Measurements from ENCODE around the gene ORC3.

The ORC3 gene

GRCh38 chr6:87589693-87590416 is at the start of gene ORC3, which contains the start of gene RARS2:
TSS of gene ORC3 (plus strand) at chr6:87590135. CDS start at chr6:87590169, 34 bp downstream.
TSS of gene RARS2 (minus strand) at chr6:87589987. CDS start at chr6:87589957, 30 bp downstream.
- DNase-seq, result peak; percentile 93

DNA sequence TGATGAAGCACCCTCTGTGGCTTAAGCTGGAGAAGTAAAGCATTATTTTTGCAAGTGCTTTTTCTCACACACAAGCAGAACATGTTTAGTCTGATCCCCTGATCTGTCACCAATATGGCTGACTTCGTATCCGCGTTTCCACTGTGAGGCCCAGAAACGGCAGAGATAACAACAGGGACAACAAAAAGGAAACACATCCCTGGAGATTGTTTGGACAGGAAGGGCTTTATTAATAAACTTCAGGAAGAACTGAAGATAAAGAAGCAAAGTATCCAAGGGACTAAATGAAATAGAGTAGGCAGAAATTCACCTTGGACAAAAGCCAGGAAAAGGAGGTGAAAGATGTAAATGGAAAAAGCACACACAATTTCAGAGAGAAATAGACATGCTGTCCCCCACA is 49.4 kb upstream of the ORC3 start:
- DNase-seq, result no peak

DNA sequence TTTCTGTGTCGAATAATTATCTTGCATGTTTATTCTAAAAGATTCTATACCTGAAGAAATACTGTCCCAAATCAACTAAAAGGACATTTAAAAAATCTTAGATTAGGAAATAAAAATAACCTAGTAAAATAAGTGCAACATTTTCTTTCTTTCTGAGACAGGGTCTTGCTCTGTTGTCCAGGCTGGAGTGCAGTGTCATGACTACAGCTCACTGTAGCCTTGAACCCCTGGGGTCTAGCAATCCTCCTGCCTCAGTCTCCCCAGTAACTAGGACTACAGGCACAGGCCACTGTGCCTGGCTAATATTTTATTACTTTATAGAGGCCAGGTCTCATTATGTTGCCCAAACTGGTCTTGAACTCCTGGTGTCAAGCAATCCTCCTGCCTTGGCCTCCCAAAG is 48.9 kb upstream of the ORC3 start:
- no peak for DNase-seq

- DNase-seq, result no peak
These were observed 48.2 kb upstream of the ORC3 start for GRCh38 chr6:87541744-87542143.

- no peak for DNase-seq
These were observed 46.0 kb upstream of the ORC3 start for GRCh38 chr6:87543696-87544473.

GRCh38 chr6:87544474-87544735 is 45.5 kb upstream of the ORC3 start:
- no peak for DNase-seq

- DNase-seq, result no peak
These were observed 38.1 kb upstream of the ORC3 start for GRCh38 chr6:87551799-87552198.

DNA sequence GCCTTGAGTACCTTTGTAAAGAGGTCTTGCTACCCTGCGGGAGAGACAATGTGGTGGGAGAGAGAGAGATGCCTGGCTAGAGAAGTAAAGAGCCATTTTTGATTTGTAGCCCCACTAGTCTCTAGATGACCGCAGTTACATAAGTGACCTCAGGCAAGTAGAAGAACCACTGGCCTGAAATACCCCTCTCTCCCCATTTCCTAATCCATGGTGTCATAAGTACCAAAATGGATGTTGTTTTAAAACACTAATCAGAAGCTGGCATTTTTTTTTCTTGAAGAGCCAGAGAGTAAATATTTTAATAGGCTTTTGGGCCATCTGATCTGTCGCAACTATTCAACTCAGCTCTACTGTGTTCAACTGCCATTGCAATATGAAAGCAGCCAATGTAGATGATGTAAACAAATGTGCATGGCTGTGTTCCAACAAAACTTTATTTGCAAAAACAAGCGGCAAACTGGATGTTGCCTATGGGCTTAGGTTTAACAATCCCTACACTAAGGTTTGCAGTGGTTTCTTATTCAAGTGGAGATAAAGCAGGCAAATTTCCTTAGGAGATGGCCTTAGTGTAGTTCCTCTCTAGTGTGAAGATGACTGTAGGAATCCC is 36.7 kb upstream of the ORC3 start:
- DNase-seq, result no peak

DNA sequence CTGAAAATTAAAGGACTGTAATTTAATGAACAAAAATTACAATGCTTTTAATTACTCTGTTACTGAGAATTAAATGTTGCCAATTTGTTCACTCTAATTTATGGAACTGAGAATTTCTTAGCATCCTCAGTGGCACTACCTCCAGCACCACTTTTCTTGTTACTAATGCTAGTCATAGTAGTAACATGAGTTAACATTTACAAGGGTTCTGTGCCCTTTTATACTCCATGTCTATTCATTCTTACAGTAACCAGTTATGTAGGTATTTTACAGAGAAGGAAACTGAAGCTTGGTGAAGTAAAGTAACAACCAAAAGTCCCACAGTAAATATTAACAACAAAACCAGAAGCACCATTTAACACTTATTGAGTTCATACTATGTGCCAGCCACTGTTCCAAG is 34.4 kb upstream of the ORC3 start:
- DNase-seq, result no peak

GRCh38 chr6:87558446-87558845 is 31.5 kb upstream of the ORC3 start:
- DNase-seq, result peak; percentile 19

- peak; percentile 7 for DNase-seq
These were observed 28.9 kb upstream of the ORC3 start for GRCh38 chr6:87561017-87561416.

DNA sequence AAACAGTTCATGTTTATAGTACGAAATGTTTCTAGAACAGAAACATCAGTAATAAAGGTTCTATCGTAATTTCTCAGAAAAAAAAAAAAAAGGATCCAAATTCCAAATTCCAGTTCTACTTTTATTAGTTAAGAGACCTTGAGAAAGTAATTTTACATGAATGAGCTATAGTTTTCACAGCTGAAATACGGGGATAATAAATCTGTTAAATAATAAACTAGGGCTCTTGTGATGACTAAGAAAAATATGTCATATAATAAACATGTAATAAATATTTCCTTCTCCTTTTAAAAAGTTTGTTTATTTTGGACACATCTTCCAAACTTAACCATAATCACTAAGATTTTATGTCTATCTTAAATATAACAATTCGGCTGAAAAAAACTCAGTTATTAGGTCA is 17.9 kb upstream of the ORC3 start:
- DNase-seq, result no peak

DNA sequence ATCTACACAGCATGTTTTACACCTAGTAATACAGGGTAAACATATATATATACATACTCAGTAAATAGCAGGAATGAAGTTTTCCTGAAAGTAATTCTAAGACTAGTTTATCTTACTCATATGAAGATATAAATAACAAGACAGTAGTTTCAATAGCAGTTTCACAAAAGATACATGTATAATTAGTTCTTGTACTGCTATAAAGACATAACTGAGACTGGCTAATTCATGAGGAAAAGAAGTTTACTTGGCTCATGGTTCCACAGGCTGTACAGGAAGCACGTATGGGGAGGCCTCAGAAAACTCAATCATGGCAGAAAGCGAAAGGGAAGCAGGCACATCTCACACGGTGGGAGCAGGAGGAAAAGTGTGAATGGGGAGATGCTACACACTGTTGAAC is 17.1 kb upstream of the ORC3 start:
- no peak for DNase-seq

GRCh38 chr6:87573307-87574024 is 16.5 kb upstream of the ORC3 start:
- DNase-seq, result no peak

GRCh38 chr6:87574237-87574804 is 15.6 kb upstream of the ORC3 start:
- DNase-seq, result no peak

DNA sequence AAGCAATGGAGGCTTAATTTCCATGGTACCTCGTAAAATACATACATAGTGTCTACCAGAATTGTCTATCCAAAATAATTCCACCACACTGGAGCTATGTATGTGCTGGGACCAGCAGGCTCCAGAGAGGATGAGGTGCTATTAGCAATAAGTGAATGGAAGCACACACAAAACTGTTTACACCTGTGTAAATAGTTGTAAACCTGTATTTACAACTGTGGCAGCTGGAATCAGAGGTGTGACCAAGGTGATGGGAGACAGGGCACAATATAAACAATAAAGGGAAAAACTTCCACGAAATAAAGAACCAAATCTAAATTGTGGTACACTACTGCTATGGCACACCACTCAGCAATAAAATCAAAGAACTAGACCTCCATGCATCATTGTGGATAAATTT is 14.5 kb upstream of the ORC3 start:
- DNase-seq, result no peak

DNA sequence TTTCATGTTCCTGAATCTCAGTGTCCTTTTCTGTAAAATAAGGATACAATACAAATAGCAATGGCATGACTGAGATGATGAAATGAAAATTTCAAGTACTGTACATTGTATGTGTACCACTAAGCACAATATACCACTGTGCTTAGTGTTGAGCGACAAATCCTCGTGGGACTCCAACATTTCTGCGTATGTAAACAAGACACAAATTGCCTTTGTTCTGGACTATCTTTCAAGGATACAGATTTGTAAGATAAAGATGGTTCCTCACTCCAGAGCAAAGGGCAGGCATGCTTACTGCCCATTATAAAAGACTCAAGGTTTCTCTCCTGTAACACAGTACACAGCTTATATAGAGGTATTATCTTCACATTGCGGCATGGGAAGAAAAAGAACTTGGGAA is 6.1 kb upstream of the ORC3 start:
- DNase-seq, result no peak

DNA sequence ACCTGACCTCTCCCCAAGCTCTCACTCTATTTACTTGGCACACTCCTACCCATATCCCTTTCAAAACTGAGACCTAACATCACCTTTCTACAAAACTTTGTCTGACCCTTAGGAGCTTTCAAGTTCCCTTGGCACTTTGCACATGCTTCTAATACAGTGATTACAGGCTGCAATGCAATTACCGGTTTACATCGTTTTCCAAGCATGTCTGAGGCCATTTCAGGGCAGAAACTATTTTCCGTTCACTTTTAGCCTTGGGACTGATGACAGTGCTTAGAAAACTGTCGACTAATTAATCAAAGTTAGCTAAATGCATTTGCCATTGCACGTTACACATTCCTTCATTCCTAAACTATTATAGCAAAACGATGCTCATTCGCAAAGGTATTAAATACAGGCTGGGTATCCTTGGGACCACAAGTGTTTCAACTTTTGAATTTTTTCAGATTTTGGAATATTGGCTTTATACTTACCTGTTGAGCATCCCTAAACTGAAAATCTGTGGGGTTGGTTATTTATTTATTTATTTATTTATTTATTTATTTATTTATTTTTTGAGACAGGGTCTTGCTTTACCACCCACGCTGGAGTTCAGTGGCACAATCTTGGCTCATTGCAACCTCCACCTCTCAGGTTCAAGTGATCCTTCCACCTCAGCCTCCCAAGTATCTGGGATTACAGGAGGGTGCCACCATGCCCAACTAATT is 3.4 kb upstream of the ORC3 start:
- peak; percentile 5 for DNase-seq

- DNase-seq, result peak; percentile 29
These were observed 1.1 kb upstream of the ORC3 start for GRCh38 chr6:87588756-87589407.

GRCh38 chr6:87590417-87590880 is 514 bp downstream of the ORC3 start:
- DNase-seq, result no peak

DNA sequence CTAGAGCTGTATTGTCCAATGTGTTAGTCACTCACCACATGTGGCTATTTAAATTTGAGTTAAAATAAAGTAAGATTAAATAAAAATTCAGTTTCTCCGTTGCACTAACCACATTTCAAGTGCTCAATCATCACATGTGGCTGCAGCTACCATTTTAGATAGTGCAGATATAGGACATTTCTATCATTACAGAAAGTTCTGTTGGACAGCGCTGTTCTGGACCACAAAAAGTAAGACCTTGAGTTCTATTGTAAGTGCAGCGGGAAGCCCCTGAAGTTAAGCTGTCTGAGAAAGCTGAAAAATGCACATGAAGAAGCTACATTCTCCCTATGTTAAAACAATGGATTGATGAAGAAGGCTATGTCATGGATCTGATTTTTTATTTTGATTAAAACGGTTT is 1.1 kb downstream of the ORC3 start:
- DNase-seq, result no peak

DNA sequence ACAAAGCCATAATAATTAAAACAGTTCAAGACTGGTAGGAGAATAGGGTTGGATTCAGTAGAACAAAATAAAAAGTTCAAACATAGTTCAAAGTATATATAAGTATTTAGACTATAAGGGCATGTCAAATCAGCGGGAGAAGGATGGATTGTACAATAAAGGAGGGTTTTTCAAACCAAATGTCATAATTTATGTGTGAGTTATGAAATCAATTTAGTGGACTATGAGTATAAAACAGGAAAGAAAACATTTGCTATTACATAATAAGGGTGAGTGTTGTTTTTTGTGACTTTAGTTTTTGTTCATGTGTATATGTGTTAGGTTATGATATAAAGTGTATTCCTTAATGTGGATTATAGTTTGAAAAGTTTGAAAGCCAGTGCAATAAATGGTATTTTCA is 10.6 kb downstream of the ORC3 start:
- DNase-seq, result no peak
